ENCODE measurements around the gene UBA1. TPM values are rescaled to one million over a fixed set of nuclear protein-coding genes. Genes with fewer than 3 reads are reported as not detected.

UBA1 gene
- total and polyA plus RNA-seq, 12 donors: 160 to 356 (median 222) TPM

GRCh38 chrX:47226531-47227333 lies 33.1 kb downstream of the UBA1 start:
- H3K36me3 ChIP-seq (replicated peaks in 1 of 2): peaks cover 0 to 45% of the 10 kb centered on the region in 2 donors
- TF ChIP-seq CTCF (IDR thresholded peaks at IDR 0.05) (no peak), POLR2A (IDR thresholded peaks at IDR 0.05) (no peak)
- intact Hi-C loops (cut with DNase I): no loop called here
- H3K4me1 ChIP-seq (replicated peaks in 1 of 2): no peaks in the 10 kb centered on the region
- 85 to 96% (median 94%) methylated on average over 4 to 19 of the region's 19 CpGs for WGBS, 4 donors
- H3K27me3 ChIP-seq: no peaks in the 10 kb centered on the region
- DNase-seq: peak in 2 of 7 donors; percentile 5 to 9
- H3K4me3 ChIP-seq: no peak overlapping the region
- H3K27ac ChIP-seq: no peak overlapping the region
- H3K9me3 ChIP-seq (replicated peaks in 1 of 3): no peaks in the 10 kb centered on the region

GRCh38 chrX:47227334-47227583 lies 33.6 kb downstream of the UBA1 start:
- Histone ChIP-seq H3K27ac (no peak overlapping the region), H3K27me3 (no peaks in the 10 kb centered on the region), H3K4me1 (replicated peaks in 1 of 2) (peaks cover 0 to 1% of the 10 kb centered on the region in 2 donors), H3K9me3 (replicated peaks in 1 of 3) (no peaks in the 10 kb centered on the region), H3K4me3 (no peak overlapping the region), H3K36me3 (replicated peaks in 1 of 2) (peaks cover 0 to 45% of the 10 kb centered on the region in 2 donors)
- no peak for DNase-seq
- WGBS, 4 donors: 86 to 98% (median 91%) methylated on average over 7 to 9 of the region's 9 CpGs
- intact Hi-C loops (cut with DNase I): no loop called here
- TF ChIP-seq POLR2A (IDR thresholded peaks at IDR 0.05) (no peak), CTCF (IDR thresholded peaks at IDR 0.05) (no peak)

- no peak for TF ChIP-seq CTCF (IDR thresholded peaks at IDR 0.05)
- TF ChIP-seq POLR2A (IDR thresholded peaks at IDR 0.05): no peak
- 91 to 96% (median 92%) methylated on average over 9 to 12 of the region's 12 CpGs for WGBS, 4 donors
- peaks cover 0 to 7% of the 10 kb centered on the region in 2 donors for H3K4me1 ChIP-seq (replicated peaks in 1 of 2)
- no peak overlapping the region for H3K27ac ChIP-seq
- H3K36me3 ChIP-seq (replicated peaks in 1 of 2): peaks cover 0 to 40% of the 10 kb centered on the region in 2 donors
- DNase-seq: no peak
- H3K27me3 ChIP-seq: no peaks in the 10 kb centered on the region
- H3K9me3 ChIP-seq (replicated peaks in 1 of 3): no peaks in the 10 kb centered on the region
- H3K4me3 ChIP-seq: no peak overlapping the region
- intact Hi-C loops (cut with DNase I): no loop called here
Observed at GRCh38 chrX:47228550-47229270, 35.1 kb downstream of the UBA1 start.

- H3K4me1 ChIP-seq (replicated peaks in 1 of 2): peaks cover 0 to 7% of the 10 kb centered on the region in 2 donors
- no peak overlapping the region for H3K4me3 ChIP-seq
- no peak overlapping the region for H3K27ac ChIP-seq
- TF ChIP-seq CTCF (IDR thresholded peaks at IDR 0.05) (no peak), POLR2A (IDR thresholded peaks at IDR 0.05) (no peak)
- intact Hi-C loops (cut with DNase I): no loop called here
- no peaks in the 10 kb centered on the region for H3K9me3 ChIP-seq (replicated peaks in 1 of 3)
- 95 to 100% (median 95%) methylated on average over 1 to 6 of the region's 6 CpGs; no CpG with 5 or more reads in 1 of the 4 donors for WGBS, 4 donors
- no peak for DNase-seq
- peaks cover 0 to 33% of the 10 kb centered on the region in 2 donors for H3K36me3 ChIP-seq (replicated peaks in 1 of 2)
- peaks cover 3% of the 10 kb centered on the region for H3K27me3 ChIP-seq
Observed at GRCh38 chrX:47229427-47229826, 35.8 kb downstream of the UBA1 start.

Measured in adrenal gland (tissue), 12 donors.